Measurements from ENCODE around the gene APOBEC3B. TPM values are rescaled to one million over a fixed set of nuclear protein-coding genes. Genes with fewer than 3 reads are reported as not detected.

The APOBEC3B gene
- total and polyA plus RNA-seq, 8 donors, result 1.1 to 8.7 (median 3.8) TPM; not detected in 3

GRCh38 chr22:38952281-38952993 is 29.7 kb upstream of the APOBEC3B start:
- no peak for DNase-seq
- Histone ChIP-seq H3K4me1 (peaks cover 11 to 21% (median 14%) of the 10 kb centered on the region in 4 donors), H3K4me3 (no peak overlapping the region), H3K27me3 (no peaks in the 10 kb centered on the region), H3K36me3 (no peaks in the 10 kb centered on the region), H3K27ac (peak overlapping the region in 2 of 5 donors; percentile 71 to 78), H3K9me3 (no peaks in the 10 kb centered on the region)
- no peak for TF ChIP-seq CTCF (IDR thresholded peaks at IDR 0.05)
- no peak for TF ChIP-seq EP300 (IDR thresholded peaks at IDR 0.05)
- TF ChIP-seq POLR2AphosphoS5 (IDR thresholded peaks at IDR 0.05), result no peak
- TF ChIP-seq POLR2A (IDR thresholded peaks at IDR 0.05), result no peak
- intact Hi-C loops (cut with DNase I; ENCODE audit: low total_unique reads), result no loop called here
- 77 to 95% (median 87%) methylated on average over 12 of the region's 12 CpGs for WGBS, 5 donors

GRCh38 chr22:38953091-38953490 is 29.1 kb upstream of the APOBEC3B start:
- TF ChIP-seq POLR2A (IDR thresholded peaks at IDR 0.05) (no peak), CTCF (IDR thresholded peaks at IDR 0.05) (no peak)
- no peak for DNase-seq
- intact Hi-C loops (cut with DNase I; ENCODE audit: low total_unique reads), result no loop called here
- Histone ChIP-seq H3K36me3 (no peaks in the 10 kb centered on the region), H3K27ac (peak overlapping the region in 2 of 5 donors; percentile 71 to 78), H3K27me3 (no peaks in the 10 kb centered on the region), H3K4me1 (peaks cover 11 to 25% (median 14%) of the 10 kb centered on the region in 4 donors), H3K4me3 (peak overlapping the region in 2 of 4 donors; percentile 13 to 18), H3K9me3 (no peaks in the 10 kb centered on the region)
- 75 to 92% (median 87%) methylated on average over 8 of the region's 8 CpGs for WGBS, 5 donors

- DNase-seq, result peak in 1 of 2 donors; percentile 51
- Histone ChIP-seq H3K9me3 (no peaks in the 10 kb centered on the region), H3K27ac (peak overlapping the region in 2 of 5 donors; percentile 71 to 78), H3K4me1 (peaks cover 11 to 25% (median 14%) of the 10 kb centered on the region in 4 donors), H3K4me3 (peak overlapping the region in 1 of 4 donors; percentile 18), H3K36me3 (no peaks in the 10 kb centered on the region), H3K27me3 (no peaks in the 10 kb centered on the region)
- intact Hi-C loops (cut with DNase I; ENCODE audit: low total_unique reads), result no loop called here
- TF ChIP-seq POLR2A (IDR thresholded peaks at IDR 0.05) (no peak), CTCF (IDR thresholded peaks at IDR 0.05) (no peak), POLR2AphosphoS5 (IDR thresholded peaks at IDR 0.05) (no peak), EP300 (IDR thresholded peaks at IDR 0.05) (no peak)
- 52 to 75% (median 64%) methylated on average over 13 to 15 of the region's 15 CpGs for WGBS, 5 donors
These were observed 28.4 kb upstream of the APOBEC3B start for GRCh38 chr22:38953577-38954413.

- no peak for DNase-seq
These were observed 27.6 kb upstream of the APOBEC3B start for GRCh38 chr22:38954414-38955043.

More at GRCh38 chr22:38954414-38955043, 27.6 kb upstream of the APOBEC3B start:
- Histone ChIP-seq H3K27me3 (no peaks in the 10 kb centered on the region), H3K27ac (peak overlapping the region in 3 of 5 donors; percentile 29 to 78 (median 58)), H3K36me3 (no peaks in the 10 kb centered on the region), H3K9me3 (no peaks in the 10 kb centered on the region), H3K4me3 (peak overlapping the region in 1 of 4 donors; percentile 0), H3K4me1 (peaks cover 11 to 25% (median 14%) of the 10 kb centered on the region in 4 donors)
- intact Hi-C loops (cut with DNase I; ENCODE audit: low total_unique reads), result no loop called here
- TF ChIP-seq CTCF (IDR thresholded peaks at IDR 0.05) (no peak), EP300 (IDR thresholded peaks at IDR 0.05) (no peak), POLR2AphosphoS5 (IDR thresholded peaks at IDR 0.05) (no peak), POLR2A (IDR thresholded peaks at IDR 0.05) (no peak)
- WGBS, 5 donors, result 56 to 83% (median 63%) methylated on average over 6 to 13 of the region's 13 CpGs

All from stomach (tissue), 9 donors.